C4-2B (cell line): Measurements from ENCODE around the gene VAPA.

Source experiments
- ZFX ChIP-seq: fragments of 450-650 bp; IDR thresholded peaks from 2 replicates; pipeline ENCODE4 v1.6.1; 2017
- TF ChIP-seq, protein P1 (sequence below): fragments of 450-650 bp; conservative IDR thresholded peaks from 2 replicates; pipeline ENCODE4 v1.5.1; 2017; ENCODE audit warnings: mild to moderate bottlenecking

DNA sequence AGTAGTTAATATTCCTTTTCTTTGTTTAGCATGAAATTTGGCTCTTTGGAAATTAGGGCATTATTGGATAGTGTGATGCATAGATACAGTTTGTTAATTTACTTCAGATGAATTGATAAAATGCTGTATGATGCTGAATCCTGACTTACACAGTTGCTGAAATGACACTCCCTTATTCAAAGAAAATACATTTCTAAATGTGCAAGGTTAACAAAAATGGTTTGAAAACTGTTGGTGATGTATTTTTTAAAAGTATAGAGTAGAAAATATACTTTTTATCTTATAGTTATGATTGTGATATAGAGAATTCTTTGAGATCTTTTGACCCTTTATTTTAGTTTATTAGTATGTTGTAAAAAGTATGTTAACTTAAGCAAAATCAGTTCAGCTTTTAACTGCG is 27.8 kb downstream of the VAPA start:
- TF ChIP-seq, protein P1, sequence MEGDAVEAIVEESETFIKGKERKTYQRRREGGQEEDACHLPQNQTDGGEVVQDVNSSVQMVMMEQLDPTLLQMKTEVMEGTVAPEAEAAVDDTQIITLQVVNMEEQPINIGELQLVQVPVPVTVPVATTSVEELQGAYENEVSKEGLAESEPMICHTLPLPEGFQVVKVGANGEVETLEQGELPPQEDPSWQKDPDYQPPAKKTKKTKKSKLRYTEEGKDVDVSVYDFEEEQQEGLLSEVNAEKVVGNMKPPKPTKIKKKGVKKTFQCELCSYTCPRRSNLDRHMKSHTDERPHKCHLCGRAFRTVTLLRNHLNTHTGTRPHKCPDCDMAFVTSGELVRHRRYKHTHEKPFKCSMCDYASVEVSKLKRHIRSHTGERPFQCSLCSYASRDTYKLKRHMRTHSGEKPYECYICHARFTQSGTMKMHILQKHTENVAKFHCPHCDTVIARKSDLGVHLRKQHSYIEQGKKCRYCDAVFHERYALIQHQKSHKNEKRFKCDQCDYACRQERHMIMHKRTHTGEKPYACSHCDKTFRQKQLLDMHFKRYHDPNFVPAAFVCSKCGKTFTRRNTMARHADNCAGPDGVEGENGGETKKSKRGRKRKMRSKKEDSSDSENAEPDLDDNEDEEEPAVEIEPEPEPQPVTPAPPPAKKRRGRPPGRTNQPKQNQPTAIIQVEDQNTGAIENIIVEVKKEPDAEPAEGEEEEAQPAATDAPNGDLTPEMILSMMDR: no peak
- TF ChIP-seq ZFX: no peak
